DMS 273 treated with DMSO at 0.1 percent for 48 hours (cell line): ENCODE results near the gene LRRC3C.
A peak's percentile ranks its signal among the peaks of the same experiment; 100 is the strongest.
"Not testable (repeated sequence)": the region's sequence is repeated elsewhere in the genome, so short reads cannot be mapped to it uniquely, and the experiment has no call there.

ENCODE experiments used
- DNase-seq: peaks from one replicate; lab custom pipeline; 2025; lab: John Stamatoyannopoulos, UW

Gene LRRC3C

GRCh38 chr17:39924691-39925055 is 2.9 kb upstream of the LRRC3C start:
- DNase-seq: no peak

- DNase-seq: peak; percentile 57
Observed at GRCh38 chr17:39925282-39926134, 2.0 kb upstream of the LRRC3C start.

- no peak for DNase-seq
Observed at GRCh38 chr17:39926135-39926587, 1.4 kb upstream of the LRRC3C start.

- DNase-seq: no peak
Observed at GRCh38 chr17:39926588-39927100, 888 bp upstream of the LRRC3C start.

GRCh38 chr17:39927929-39928857 is 661 bp downstream of the LRRC3C start:
- DNase-seq: no peak

GRCh38 chr17:39928858-39929645 is 1.5 kb downstream of the LRRC3C start:
- no peak for DNase-seq

GRCh38 chr17:39929646-39930407 is 2.3 kb downstream of the LRRC3C start:
- DNase-seq: no peak

GRCh38 chr17:39933912-39934311 is 6.4 kb downstream of the LRRC3C start:
- no peak for DNase-seq

GRCh38 chr17:39934324-39934723 is 6.8 kb downstream of the LRRC3C start:
- no peak for DNase-seq

- no peak for DNase-seq
Observed at GRCh38 chr17:39935909-39936308, 8.4 kb downstream of the LRRC3C start.

GRCh38 chr17:39937447-39937846 is 9.9 kb downstream of the LRRC3C start:
- no peak for DNase-seq

GRCh38 chr17:39938140-39938869 is 10.8 kb downstream of the LRRC3C start:
- no peak for DNase-seq

- DNase-seq: no peak
Observed at GRCh38 chr17:39939106-39939505, 11.6 kb downstream of the LRRC3C start.

- DNase-seq: peak; percentile 62
Observed at GRCh38 chr17:39939588-39940419, 12.3 kb downstream of the LRRC3C start.

- no peak for DNase-seq
Observed at GRCh38 chr17:39943702-39944392, 16.3 kb downstream of the LRRC3C start.

GRCh38 chr17:39944393-39944711 is 16.8 kb downstream of the LRRC3C start:
- no peak for DNase-seq

GRCh38 chr17:39946551-39947330 is 19.2 kb downstream of the LRRC3C start:
- DNase-seq: no peak

GRCh38 chr17:39948489-39948828 is 20.9 kb downstream of the LRRC3C start:
- not testable (repeated sequence) for DNase-seq
